Measurements from ENCODE around the gene THEMIS2. TPM values are rescaled to one million over a fixed set of nuclear protein-coding genes. Genes with fewer than 3 reads are reported as not detected.
"Not testable (repeated sequence)": the region's sequence is repeated elsewhere in the genome, so short reads cannot be mapped to it uniquely, and the experiment has no call there.

THEMIS2 gene
- polyA plus RNA-seq, 10 donors, result 2.4 to 5.7 (median 3.2) TPM

DNA sequence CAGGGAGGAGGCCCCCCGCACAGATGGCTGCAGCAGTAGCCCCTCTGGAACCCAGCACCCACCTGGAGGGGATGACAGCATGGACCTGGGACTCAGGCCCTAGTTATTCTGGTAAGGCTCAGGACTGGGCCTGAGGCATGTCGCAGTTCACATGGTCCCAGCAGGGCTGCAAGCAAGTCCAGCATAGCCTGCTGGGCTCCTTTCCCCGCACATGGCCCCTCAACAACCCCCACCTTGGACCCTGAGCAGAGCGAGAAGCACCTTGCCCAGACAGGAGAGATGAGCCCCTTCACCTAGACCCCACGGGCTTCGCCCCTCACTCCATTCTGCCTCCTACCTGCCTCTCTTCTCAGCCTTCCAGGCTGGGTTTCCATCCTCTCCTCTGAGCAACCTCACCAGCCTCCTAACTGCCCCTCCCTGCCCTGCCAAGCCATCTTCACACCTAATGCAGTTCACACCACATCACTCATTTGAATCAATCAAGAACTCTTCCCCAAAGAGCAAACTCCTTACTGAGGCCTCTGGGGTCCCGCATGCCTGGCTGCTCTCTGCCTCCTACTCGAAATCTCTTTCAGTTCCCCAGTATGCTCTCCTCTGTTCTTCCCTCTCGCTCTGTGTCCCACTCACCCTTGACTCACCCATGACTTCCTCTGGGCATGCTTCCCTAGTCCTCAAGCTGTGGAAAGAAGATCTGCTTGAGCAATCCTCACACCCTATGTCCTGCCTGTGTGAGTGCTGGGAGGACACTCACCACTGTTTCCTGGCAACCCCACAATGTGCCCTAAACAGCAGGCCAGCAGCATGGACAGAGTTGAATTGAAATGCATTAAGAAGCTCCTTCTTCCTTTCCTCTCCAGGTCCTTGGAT is 9.4 kb upstream of the THEMIS2 start:
- DNase-seq, result peak; percentile 56 to 86 (median 80)

DNA sequence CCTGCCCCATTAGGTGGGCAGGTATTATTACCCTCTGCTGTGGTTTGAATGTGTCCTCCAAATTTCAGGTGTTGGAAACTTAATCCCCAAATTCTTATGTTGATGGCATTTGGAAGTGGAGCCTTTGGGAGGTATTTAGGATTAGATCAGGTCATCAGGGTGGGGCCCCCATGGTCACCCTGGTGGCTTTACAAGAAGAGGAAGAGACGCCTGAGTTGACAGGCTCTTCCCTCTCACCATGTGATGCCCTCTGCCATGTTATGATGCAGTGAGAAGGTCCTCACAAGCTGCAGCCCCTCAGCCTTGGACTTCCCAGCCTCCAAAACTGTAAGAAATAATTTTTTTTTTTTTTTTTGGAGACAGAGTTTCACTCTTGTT is 8.8 kb upstream of the THEMIS2 start:
- no peak for DNase-seq

DNA sequence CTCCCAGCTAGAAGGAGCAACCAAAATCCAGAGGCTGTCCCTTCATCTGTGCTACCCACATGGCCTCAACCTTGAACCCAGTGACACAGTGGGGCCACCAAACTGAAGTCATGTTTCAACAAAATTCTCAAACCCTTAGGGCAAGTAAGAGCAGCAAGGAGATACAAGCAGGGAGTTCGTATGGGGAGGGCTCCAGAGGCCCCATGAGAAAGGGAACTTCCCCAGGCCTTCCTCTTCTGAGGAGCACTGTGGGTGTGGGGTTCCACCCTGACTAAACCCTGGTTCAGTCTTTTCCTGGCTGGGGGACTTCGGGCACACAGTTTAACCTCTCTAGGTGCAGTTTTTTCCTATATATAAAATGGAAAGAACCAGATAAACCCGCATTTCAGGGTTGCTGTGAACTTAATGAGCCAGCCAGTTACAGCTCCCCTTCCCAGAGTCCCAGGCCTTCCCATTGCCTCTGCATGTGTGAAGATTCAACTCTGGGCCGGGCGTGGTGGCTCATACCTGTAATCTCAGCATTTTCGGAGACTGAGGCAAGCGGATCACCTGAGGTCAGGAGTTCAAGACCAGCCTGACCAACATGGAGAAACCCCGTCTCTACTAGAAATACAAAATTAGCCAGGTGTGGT is 8.0 kb upstream of the THEMIS2 start:
- DNase-seq, result peak in 1 of 3 donors; percentile 36

DNA sequence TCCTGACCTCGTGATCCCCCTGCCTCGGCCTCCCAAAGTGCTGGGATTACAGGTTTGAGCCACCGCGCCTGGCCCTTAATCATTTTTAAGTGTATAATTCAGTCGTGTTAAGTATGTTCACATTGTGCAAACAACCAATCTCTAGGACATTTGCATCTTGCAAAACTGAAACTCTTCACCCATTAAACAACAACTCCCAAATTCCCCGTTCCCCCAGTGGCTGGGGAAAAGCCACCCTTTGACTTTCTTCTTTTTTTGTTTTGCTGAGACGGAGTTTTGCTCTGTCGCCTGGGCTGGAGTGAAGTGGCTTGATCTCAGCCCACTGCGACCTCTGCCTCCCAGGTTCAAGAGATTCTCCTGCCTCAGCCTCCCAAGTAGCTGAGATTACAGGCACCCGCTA is 6.5 kb upstream of the THEMIS2 start:
- DNase-seq, result no peak

DNA sequence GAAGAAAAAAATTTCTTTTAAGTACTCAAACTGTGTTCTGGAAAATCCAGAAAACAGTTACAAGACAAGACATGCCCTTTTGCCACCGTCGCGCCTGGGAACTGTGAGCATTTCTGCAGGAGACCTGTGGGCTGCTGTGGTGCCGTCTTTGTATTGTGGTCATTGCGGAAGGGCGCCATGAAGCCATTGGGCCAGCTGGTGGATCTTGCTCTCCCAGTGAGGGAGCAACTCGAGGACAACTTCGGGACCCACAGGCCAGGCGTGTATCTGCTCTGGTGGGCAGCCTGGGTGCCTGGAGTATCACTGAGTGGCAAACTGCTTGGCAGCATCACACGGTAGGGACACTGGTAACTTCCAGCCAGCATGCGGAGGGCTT is 3.8 kb upstream of the THEMIS2 start:
- DNase-seq, result no peak

DNA sequence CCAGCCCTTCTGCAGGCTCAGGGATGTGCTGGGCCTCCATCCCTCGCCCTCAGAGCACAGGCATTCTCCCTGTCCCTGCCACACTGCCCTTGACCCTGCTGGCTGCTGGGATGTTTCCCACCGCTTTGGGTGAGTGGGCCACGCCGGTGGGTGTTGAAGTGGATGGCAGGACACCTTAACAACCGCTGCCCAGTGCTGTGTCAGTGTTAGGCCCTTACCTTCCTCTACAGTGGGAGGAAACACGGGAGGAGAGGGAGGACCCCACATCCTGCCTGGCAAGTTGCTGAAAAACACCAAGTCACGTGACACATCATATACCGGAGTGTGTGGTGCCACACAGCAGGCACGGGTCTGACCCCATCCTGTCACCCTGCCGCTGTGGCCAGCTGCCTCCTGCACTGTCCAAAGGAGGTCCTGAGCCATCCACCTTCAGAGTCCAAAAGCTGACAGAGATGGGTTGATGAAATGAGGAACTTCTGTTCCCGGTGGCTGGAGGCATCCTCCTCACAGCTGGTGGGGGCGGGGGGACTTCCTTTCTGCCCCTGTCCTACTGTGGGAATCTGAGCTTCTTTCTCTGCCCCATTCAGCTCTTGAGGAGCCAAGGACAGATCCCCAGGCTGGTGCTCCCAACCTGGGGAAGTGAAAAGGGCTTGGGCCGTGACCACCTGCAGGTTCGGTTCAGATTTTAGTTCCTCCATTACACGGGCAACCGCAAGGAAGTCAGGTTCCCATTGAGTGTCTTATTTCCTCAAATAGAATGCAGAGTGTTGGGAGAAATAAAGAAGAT is 3.2 kb upstream of the THEMIS2 start:
- peak in 1 of 3 donors; percentile 45 for DNase-seq

DNA sequence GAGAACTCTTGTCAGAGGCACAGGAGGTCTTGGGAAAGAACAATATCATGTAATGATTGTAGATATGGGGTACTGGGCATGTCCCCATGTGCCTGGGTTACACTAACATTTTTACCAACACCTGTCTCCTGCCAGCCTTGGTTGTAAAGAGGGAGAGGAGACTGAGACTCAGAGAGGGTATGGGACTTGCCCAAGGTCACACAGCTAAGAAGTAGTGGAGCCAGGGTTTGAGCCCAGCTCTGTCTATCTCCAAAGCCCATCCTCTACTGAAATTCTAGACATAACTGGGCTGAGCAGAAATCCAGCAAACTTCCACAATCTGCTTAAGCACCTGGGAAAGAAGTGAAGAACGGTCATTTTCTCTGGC is 2.6 kb upstream of the THEMIS2 start:
- DNase-seq, result no peak

DNA sequence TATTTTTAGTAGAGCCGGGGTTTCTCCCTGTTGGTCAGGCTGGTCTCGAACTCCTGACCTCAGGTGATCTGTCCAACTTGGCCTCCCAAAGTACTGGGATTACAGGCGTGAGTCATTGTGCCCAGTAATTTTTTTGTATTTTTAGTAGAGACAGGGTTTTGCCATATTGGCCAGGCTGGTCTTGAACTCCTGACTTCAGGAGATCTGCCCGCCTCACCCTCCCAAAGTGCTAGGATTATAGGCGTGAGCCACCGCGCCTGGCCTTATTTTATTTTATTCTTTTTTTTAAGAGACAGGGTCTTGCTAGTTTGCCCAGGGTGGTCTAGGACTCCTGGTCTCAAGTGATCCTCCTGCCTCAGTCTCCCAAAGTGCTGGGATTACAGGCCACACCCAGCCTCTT is 1.3 kb upstream of the THEMIS2 start:
- DNase-seq, result not testable (repeated sequence)

DNA sequence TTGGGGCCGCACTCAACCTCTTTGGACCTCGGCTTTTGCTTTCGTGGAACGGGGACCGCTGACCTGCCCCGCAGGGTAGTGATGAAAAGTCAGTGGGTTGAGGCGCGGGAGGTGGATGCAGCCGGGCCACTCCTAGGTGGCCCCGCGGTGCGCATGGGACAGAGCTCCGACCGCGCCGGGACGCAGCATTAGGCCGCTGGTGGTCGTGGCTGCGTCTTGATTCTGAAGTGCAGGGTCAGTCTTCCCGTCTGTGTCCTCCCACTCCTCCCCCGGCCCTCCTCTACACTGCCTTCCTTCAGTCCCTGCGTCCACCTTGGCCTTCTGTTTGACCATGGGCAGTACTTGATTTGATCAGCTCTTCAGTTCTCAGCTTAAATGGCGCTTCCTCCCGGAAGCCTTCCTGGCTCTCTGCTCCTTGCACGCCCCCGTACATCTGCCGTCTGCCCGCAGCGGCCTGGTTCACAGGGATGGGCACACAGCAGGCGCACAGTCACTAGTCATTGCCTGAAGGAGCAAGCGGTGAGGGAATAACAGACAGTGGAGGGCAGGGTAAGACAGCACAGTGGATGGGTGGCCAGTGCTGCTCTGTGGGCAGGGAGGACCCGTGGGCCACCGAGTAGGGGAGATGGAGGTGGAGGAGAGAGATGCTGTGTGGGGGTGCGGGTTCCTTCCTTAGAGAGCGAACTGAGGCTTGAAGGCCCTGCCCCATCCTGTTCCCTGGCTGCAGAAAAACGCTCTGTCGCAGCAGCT is 633 bp downstream of the THEMIS2 start:
- DNase-seq, result peak in 1 of 3 donors; percentile 37

DNA sequence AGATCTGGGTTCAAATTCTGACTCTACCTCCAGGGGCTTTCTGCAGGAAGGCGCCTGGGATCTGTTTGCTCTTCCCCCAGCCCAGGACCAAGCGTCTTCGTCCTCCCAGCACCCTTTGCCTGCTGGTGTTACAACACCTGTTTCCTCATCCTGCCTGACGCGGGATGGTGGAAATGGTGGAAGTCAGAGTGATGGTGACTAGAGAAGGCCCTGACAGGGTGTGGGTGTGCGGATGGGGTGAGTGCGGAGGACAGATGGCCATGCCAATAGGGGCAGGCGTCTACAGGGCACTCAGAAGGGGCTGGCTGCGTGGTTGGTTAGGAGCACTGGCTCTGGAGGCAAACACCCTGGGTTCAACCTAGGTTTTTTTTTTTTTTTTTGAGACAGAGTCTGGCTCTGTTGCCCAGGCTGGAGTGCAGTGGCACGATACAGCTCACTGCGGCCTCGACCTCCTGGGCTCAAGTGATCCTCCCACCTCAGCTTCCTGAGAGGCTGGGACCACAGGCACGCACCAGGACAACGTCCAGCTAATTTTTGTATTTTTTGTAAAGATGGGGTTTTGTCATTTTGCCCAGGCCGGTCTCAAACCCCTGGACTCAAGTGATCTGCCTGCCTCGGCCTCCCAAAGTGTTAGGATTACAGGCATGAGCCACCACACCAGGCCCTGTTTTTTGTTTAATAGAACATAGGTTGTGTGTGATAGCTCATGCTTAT is 1.5 kb downstream of the THEMIS2 start:
- DNase-seq, result peak in 1 of 3 donors; percentile 40

DNA sequence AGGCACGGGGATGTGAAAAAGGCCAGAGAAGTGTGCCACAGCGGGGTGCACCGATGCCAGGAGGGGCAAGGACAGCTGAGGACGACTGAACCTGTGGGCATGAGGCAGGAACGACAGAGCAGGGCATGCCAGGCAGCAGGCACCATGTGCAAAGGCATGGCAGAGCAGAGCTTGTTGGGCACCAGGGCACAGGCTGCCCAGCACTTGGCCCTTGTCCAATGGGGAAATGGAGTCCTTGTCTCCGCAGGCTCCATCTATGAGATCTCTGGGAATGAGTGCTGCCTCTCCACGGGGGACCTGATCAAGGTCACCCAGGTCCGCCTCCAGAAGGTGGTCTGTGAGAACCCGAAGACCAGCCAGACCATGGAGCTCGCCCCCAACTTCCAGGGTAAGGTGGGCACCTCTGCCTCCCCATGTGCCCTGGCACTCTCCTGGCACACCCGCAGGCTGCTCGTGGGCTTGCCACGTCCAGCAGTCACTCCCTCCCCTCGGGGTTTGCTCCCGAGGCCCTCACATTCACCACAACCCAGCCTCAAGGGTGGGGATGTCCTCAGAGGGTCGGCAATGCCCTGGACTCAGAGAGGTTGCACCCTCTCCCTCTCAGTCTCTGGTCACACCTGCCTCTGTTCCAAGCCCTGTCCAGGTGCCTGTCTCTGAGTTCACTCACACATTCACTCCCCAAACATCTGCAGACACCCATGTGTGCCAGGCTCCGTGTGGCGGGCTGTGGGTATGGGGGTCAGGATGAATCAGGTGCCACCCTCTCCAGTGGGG is 4.2 kb downstream of the THEMIS2 start:
- DNase-seq, result no peak

DNA sequence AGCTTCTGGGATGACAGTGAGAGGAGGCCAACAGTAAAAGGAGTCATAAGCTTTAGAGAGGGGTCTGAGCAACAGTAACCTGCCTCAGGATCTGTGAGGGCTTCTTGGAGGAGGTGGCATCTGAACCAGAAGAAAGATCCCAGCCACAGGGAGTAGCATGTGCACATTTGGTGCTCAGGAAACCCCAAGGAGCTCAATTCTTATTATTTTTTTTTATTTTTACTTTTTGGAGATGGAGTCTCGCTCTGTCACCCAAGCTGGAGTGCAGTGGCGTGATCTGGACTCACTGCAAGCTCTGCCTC is 4.7 kb downstream of the THEMIS2 start:
- DNase-seq, result no peak

DNA sequence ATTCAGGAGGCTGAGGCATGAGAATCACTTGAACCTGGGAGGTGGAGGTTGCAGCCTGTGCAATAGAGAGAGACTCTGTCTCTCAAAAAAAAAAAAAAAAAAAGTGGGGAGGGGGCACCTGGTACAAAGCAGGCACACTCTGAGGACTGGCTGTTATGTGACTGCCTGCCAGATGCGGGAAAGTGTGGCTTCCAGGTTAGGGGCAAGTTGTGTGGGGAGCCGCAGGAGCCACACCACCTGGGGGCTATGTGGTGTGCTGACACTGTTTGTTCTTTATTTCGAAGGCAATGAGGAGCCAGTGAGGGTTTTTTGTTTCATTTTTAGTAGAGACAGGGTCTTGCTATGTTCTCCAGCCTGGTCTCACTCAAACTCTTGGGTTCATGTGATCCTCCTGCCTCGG is 5.7 kb downstream of the THEMIS2 start:
- DNase-seq, result no peak

DNA sequence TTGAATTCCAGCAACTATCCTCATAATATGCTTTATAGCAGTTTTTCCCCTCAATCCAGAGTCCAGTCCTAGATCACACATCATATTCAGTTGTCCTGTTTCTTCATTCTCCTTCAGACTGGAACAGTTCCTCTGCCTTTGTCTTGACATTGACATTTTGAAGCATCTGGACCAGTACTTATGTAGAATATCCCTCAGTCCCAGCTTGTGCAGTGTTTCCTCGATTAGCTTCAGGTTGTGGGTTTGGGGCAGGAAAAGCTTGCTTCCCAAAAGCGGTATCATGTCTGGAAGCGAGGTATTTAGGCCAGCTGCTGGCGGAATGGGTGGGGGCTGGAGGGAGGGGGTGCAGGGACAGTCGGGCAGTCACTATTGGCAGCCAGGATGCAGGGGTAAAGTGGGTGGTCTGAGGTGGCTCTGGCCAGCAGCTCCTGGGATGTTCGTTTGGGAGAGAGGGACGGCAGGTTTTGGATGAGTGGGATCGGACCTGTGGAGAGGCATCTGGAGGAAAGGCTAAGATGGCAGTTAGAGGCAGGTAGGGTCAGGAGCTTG is 6.5 kb downstream of the THEMIS2 start:
- no peak for DNase-seq

DNA sequence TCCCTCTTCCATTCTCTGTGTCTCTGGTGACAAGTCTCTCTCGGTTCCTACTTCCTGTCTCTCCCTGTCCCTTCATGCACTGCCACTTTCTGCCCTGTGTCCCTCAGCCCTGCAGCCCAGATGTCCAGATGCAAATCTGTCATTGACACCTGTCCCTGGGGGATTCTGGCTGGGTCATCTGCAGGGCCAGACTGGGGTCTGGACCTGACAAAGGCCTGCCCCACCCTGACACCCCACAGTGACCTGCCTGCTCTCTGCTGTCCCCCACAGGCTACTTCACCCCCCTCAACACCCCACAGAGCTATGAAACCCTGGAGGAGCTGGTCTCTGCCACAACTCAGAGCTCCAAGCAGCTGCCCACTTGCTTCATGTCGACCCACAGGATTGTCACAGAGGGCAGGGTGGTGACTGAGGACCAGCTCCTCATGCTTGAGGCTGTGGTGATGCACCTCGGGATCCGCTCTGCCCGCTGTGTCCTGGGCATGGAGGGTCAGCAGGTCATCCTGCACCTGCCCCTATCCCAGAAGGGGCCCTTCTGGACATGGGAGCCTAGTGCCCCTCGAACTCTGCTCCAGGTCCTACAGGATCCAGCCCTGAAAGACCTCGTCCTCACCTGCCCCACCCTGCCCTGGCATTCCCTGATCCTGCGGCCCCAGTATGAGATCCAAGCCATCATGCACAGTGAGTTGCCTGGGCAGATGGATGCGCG is 7.2 kb downstream of the THEMIS2 start:
- no peak for DNase-seq

DNA sequence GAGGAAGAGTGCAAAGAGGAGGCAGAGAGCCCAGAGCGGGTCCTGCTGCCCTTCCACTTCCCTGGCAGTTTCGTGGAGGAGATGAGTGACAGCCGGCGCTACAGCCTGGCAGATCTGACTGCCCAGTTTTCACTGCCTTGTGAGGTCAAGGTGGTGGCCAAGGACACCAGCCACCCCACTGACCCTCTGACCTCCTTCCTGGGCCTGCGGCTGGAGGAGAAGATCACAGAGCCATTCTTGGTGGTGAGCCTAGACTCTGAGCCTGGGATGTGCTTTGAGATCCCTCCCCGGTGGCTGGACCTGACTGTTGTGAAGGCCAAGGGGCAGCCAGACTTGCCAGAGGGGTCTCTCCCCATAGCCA is 10.2 kb downstream of the THEMIS2 start:
- DNase-seq, result no peak

DNA sequence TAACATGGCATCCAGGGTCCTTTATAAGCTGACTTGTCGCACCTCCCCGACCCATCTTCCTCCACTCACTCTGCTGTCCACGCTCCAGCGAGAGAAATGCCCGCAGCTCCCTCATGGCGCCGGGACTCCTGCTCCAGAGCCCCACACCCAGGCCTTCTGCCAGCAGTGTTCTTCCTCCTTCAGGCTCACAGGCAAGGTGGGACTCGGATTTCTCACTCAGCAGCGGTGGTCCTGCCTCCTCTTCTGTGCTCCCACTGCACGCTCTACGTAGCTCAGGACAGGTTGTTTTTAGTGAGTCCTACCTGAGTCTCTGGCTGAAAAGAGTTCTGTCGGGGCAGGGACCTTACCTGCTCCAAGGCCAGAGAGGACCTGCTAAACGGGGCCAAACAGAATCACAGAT is 11.2 kb downstream of the THEMIS2 start:
- DNase-seq, result no peak

DNA sequence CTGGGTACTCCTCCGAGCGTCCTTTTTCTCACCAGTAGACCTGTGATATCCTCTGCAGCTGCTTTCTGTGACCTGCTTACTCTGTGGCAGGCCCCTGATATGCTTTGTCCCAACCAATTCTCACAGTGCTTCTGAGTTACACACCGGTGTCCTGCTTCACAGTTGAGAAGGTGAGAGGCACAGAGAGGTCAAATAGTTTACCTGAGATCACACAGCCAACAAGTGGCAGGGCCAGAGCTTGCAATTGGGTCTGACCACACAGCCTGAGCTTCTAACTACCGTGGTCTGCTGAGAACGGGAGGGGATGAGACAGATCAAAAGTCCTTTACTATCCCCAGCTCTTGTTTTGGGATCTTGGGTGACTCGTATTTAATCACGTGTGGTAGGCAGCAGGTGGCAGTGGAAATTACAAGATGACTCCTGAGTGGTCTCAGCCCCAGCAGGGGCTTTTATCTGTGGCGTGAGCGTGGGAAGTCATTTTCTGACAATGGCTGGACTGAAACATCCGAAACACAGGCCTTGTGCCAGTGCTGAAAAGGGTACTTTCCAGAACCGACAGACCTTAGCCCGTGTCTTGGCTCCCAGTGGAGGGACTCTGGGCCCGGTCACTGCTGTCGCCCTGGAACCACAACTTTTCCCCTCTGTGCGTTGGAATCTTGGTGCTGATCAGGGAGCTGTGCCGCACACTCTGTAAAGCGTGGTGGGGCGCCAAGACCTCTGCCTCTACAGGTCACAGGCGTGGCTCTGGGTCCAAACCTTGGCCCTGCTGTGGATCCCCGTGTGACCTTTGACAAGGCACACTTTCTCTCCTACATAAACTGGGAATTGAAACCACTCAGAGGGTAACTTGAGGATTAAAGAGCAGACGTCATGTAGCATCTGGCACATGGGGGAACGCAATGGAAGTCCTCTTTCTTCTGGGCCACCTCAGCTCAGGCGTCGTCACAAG is 11.9 kb downstream of the THEMIS2 start:
- no peak for DNase-seq

DNA sequence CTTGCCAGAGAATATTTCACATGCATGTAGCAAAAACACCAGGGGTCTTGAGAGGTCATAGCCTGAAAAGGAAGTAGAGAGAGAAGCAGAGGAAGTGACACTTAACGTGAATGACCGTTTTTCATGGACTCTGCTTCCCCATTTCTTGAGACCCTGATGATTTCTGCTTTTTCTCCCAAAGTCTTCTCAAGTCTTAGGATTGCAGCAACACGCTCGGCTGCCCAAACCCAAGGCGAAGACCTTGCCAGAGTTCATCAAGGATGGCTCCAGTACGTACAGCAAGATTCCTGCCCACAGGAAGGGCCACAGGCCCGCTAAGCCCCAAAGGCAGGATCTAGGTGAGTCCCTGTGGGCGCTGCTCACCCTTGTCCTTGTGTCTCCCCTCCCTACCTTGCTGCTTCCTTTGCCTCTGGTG is 12.8 kb downstream of the THEMIS2 start:
- DNase-seq, result no peak
